ENCODE measurements around the gene ANKRD10.

ANKRD10 gene

GRCh38 chr13:110884517-110884916 is 30.4 kb downstream of the ANKRD10 start:
- Histone ChIP-seq H3K27me3 (ENCODE audit: insufficient read depth, poor library complexity, severe bottlenecking) (no peaks in the 10 kb centered on the region), H3K27ac (replicated peaks) (no peak overlapping the region), H3K4me3 (replicated peaks; ENCODE audit: insufficient read depth, low read length) (no peak overlapping the region)
- DNase-seq (ENCODE audit: low read depth in 1 of 2, low spot score in 1 of 2) = no peak
- TF ChIP-seq CTCF (IDR thresholded peaks at IDR 0.05; ENCODE audit: insufficient read depth, low read length) (no peak), SPI1 (IDR thresholded peaks at IDR 0.05; ENCODE audit: borderline replicate concordance, low read depth) (no peak), REST (IDR thresholded peaks at IDR 0.05; ENCODE audit: insufficient replicate concordance, low read depth) (no peak), POLR2AphosphoS5 (IDR thresholded peaks at IDR 0.05; ENCODE audit: low read depth) (no peak), GABPA (IDR thresholded peaks at IDR 0.05; ENCODE audit: low read depth) (no peak)

GRCh38 chr13:110883542-110883941 is 31.3 kb downstream of the ANKRD10 start:
- no peak overlapping the region for H3K27ac ChIP-seq (replicated peaks)

GRCh38 chr13:110882972-110883371 is 31.9 kb downstream of the ANKRD10 start:
- Histone ChIP-seq H3K27ac (replicated peaks) (no peak overlapping the region), H3K4me3 (replicated peaks; ENCODE audit: insufficient read depth, low read length) (no peak overlapping the region), H3K27me3 (ENCODE audit: insufficient read depth, poor library complexity, severe bottlenecking) (no peaks in the 10 kb centered on the region)
- DNase-seq (ENCODE audit: low read depth in 1 of 2, low spot score in 1 of 2) = no peak
- no peak for TF ChIP-seq POLR2AphosphoS5 (IDR thresholded peaks at IDR 0.05; ENCODE audit: low read depth)
- TF ChIP-seq GABPA (IDR thresholded peaks at IDR 0.05; ENCODE audit: low read depth) = no peak
- TF ChIP-seq CTCF (IDR thresholded peaks at IDR 0.05; ENCODE audit: insufficient read depth, low read length) = no peak
- no peak for TF ChIP-seq REST (IDR thresholded peaks at IDR 0.05; ENCODE audit: insufficient replicate concordance, low read depth)
- TF ChIP-seq SPI1 (IDR thresholded peaks at IDR 0.05; ENCODE audit: borderline replicate concordance, low read depth) = no peak

More at GRCh38 chr13:110883542-110883941, 31.3 kb downstream of the ANKRD10 start:
- Histone ChIP-seq H3K4me3 (replicated peaks; ENCODE audit: insufficient read depth, low read length) (no peak overlapping the region), H3K27me3 (ENCODE audit: insufficient read depth, poor library complexity, severe bottlenecking) (no peaks in the 10 kb centered on the region)
- no peak for DNase-seq (ENCODE audit: low read depth in 1 of 2, low spot score in 1 of 2)
- TF ChIP-seq REST (IDR thresholded peaks at IDR 0.05; ENCODE audit: insufficient replicate concordance, low read depth) = no peak
- TF ChIP-seq CTCF (IDR thresholded peaks at IDR 0.05; ENCODE audit: insufficient read depth, low read length) = no peak
- no peak for TF ChIP-seq POLR2AphosphoS5 (IDR thresholded peaks at IDR 0.05; ENCODE audit: low read depth)
- TF ChIP-seq GABPA (IDR thresholded peaks at IDR 0.05; ENCODE audit: low read depth) = no peak
- TF ChIP-seq SPI1 (IDR thresholded peaks at IDR 0.05; ENCODE audit: borderline replicate concordance, low read depth) = no peak

All from HL-60 (cell line).